Measurements from ENCODE around the gene ARMC8.

ARMC8 gene

DNA sequence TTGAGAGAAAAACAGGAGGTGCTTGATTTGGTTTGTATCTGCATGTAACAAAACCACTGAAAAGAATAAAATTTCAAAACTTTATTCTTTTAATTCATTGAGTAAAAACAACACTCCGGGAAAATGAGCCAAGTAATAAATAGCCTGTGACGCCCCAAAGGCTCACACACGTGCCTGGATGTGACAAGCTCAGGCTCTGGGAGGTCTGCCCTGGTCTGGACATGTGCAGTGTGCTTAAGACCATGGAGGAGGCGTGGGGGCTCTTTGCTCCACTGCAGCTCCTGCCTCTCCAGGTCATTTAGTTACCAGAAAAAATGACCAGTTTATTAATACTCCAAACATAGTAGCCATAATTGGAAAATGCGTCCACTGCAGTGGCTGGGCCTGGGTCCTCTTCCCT lies 151.1 kb downstream of the ARMC8 start:
- DNase-seq (ENCODE audit: low spot score) = no peak
- TF ChIP-seq, protein P1, sequence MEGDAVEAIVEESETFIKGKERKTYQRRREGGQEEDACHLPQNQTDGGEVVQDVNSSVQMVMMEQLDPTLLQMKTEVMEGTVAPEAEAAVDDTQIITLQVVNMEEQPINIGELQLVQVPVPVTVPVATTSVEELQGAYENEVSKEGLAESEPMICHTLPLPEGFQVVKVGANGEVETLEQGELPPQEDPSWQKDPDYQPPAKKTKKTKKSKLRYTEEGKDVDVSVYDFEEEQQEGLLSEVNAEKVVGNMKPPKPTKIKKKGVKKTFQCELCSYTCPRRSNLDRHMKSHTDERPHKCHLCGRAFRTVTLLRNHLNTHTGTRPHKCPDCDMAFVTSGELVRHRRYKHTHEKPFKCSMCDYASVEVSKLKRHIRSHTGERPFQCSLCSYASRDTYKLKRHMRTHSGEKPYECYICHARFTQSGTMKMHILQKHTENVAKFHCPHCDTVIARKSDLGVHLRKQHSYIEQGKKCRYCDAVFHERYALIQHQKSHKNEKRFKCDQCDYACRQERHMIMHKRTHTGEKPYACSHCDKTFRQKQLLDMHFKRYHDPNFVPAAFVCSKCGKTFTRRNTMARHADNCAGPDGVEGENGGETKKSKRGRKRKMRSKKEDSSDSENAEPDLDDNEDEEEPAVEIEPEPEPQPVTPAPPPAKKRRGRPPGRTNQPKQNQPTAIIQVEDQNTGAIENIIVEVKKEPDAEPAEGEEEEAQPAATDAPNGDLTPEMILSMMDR (IDR thresholded peaks at IDR 0.05; ENCODE audit: extremely low read depth, missing control alignments) = no peak

DNA sequence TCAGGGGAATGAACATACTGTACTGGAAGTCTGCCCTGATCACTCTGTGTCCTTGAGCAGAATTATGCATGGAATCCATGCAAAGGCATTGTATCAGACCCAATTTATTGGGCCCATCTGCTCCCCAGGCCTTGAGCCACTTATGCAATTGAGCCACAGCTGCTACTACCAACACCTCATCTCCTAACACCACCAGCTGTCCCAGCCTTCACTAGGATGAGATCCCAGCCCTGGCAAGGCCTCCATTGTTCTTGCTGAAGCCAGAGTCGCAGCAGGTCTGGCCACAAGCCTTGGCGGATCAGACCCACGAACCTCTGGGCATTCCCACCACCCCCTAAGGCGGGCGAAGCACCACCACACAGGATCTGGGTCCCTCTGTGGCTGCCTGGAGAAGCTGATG lies 151.7 kb downstream of the ARMC8 start:
- TF ChIP-seq, protein P1 (IDR thresholded peaks at IDR 0.05; ENCODE audit: extremely low read depth, missing control alignments) = no peak
- no peak for DNase-seq (ENCODE audit: low spot score)

DNA sequence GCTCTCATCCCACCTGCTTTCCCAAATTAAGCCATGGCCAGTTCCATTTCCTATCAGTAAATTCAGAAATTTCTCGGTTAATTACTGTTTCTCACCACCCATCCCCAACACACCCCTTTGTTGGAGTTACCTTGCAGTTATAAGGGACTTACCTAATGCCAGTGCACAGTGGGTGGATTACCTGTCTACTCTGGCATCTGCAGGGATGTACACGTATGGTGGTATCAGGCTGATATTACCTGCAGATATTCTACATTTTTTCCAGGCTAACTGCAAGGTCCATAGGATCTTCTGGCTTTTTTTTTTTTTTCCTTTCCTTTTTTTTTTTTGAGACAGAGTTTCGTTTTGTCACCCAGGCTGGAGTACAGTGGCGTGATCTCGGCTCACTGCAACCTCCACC lies 153.4 kb downstream of the ARMC8 start:
- no peak for DNase-seq (ENCODE audit: low spot score)
- TF ChIP-seq, protein P1 (IDR thresholded peaks at IDR 0.05; ENCODE audit: extremely low read depth, missing control alignments) = no peak

DNA sequence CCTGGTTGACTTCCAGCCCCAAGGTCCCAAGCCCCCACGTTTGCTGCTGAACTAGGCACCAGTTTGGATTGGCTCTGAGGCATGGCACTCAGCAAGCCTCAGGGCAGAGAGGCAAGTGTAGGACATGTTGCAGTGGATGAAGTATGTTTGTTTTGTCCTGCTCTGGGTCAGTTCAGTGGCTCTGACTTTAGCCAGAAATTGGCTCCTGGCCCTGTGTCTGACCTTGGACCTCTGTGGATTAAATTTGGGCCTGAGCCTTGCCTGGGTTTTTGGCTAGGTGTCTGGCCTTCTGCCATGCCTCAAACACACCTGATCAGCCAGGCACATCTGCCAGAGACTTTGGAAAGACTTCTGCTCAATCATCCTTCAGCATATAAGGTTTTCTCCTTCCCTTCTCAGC lies 157.7 kb downstream of the ARMC8 start:
- TF ChIP-seq, protein P1 (IDR thresholded peaks at IDR 0.05; ENCODE audit: extremely low read depth, missing control alignments) = no peak
- DNase-seq (ENCODE audit: low spot score) = no peak

All from GM20000 (cell line).